PFSK-1 (cell line): ENCODE results near the gene EID2.

ENCODE experiments used
- FOXP2 ChIP-seq: optimal IDR thresholded peaks from 2 replicates; pipeline ENCODE3; 2011; ENCODE audit warnings: borderline replicate concordance, control low read depth, inconsistent platforms; ENCODE audit not compliant: insufficient read depth; ENCODE audit errors: extremely low read length, extremely low read depth
- POLR2AphosphoS5 ChIP-seq: IDR thresholded peaks from 2 replicates; pipeline ENCODE4 v1.6.1; 2012; ENCODE audit warnings: low read depth, mild to moderate bottlenecking, control low read depth, low read length, moderate library complexity
- SIN3A ChIP-seq: IDR thresholded peaks from 2 replicates; pipeline ENCODE4 v1.6.1; 2012; ENCODE audit warnings: mild to moderate bottlenecking, low read length, moderate library complexity, borderline replicate concordance; ENCODE audit not compliant: insufficient read depth
- TAF1 ChIP-seq: IDR thresholded peaks from 2 replicates; pipeline ENCODE4 v1.6.1; 2012; ENCODE audit warnings: low read length, control low read depth, borderline replicate concordance; ENCODE audit not compliant: insufficient read depth
- TF ChIP-seq, protein P1 (sequence below), 2 experiments: IDR thresholded peaks; 2 replicates each; pipeline versions ENCODE4 v1.6.1 to v1.8.0; 2011 to 2012; ENCODE audit warnings: low read depth in 2 of 2, low read length in 2 of 2, control low read depth in 1 of 2, inconsistent platforms in 1 of 2, mild to moderate bottlenecking in 1 of 2, moderate library complexity in 1 of 2; ENCODE audit not compliant: insufficient read depth in 1 of 2

EID2 gene

DNA sequence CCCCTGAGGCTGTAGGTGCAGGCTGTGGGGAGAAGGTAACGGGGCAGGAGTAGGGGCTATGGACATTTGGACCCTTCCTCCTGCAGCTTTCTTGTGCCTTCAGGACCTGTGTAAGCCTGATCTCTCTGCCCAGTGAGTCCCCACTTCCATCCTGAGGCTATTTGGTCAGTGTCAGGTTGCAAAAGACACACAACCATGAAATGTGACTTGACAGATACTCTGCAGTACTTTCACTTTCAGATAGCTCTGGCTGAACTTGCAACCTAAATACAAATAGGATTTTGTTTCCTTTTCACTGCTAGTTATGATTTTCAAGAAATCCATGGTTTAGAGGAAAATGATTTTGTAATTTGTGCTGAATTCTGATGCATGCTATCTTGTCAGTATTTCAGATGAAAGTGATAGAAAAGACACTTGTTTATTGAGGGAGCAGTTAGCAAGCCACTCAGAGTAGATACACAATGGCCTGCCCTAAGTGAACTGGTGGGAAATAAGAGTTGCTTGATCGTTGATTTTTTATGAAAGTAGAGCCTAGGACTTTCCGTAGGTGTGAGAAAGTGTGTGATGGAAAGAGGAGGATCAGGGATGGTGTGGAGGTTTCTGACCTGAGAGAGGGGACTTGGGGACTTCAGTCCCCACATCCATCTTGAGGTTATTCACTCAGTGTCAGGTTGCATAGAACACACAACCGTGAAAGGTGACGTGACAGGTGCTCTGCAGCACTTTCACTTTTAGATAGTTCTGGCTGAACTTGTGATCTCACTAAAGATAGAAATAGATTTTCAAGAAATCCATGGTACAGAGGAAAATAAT is 18.1 kb upstream of the EID2 start:
- TF ChIP-seq, protein P1, sequence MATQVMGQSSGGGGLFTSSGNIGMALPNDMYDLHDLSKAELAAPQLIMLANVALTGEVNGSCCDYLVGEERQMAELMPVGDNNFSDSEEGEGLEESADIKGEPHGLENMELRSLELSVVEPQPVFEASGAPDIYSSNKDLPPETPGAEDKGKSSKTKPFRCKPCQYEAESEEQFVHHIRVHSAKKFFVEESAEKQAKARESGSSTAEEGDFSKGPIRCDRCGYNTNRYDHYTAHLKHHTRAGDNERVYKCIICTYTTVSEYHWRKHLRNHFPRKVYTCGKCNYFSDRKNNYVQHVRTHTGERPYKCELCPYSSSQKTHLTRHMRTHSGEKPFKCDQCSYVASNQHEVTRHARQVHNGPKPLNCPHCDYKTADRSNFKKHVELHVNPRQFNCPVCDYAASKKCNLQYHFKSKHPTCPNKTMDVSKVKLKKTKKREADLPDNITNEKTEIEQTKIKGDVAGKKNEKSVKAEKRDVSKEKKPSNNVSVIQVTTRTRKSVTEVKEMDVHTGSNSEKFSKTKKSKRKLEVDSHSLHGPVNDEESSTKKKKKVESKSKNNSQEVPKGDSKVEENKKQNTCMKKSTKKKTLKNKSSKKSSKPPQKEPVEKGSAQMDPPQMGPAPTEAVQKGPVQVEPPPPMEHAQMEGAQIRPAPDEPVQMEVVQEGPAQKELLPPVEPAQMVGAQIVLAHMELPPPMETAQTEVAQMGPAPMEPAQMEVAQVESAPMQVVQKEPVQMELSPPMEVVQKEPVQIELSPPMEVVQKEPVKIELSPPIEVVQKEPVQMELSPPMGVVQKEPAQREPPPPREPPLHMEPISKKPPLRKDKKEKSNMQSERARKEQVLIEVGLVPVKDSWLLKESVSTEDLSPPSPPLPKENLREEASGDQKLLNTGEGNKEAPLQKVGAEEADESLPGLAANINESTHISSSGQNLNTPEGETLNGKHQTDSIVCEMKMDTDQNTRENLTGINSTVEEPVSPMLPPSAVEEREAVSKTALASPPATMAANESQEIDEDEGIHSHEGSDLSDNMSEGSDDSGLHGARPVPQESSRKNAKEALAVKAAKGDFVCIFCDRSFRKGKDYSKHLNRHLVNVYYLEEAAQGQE (IDR thresholded peaks at IDR 0.05; ENCODE audit: insufficient read depth in 1 of 2, low read depth in 2 of 2, low read length in 2 of 2): no peak

DNA sequence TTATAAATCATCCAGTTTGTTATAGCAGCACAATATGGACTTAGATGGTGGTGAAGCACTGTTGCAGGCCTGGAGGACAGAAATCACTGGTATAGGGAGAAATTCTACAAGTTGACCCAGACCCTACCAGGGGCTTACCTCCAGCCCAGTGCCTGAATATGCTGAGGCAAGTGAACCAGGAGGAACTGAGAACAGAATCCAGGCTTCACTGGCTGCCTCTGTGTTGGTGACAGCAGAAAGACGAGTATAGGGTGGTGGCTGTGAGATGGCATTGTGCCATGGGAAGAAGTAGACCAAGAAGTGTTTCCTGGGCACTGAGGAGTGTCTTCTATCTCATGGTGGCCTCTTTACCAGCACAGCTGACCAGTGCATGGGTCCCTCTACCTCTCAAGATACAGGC is 15.9 kb upstream of the EID2 start:
- TF ChIP-seq SIN3A: no peak
- TF ChIP-seq POLR2AphosphoS5: no peak
- no peak for TF ChIP-seq FOXP2
- TF ChIP-seq, protein P1 (IDR thresholded peaks at IDR 0.05; ENCODE audit: insufficient read depth in 1 of 2, low read depth in 2 of 2, low read length in 2 of 2): no peak
- TF ChIP-seq TAF1: no peak

DNA sequence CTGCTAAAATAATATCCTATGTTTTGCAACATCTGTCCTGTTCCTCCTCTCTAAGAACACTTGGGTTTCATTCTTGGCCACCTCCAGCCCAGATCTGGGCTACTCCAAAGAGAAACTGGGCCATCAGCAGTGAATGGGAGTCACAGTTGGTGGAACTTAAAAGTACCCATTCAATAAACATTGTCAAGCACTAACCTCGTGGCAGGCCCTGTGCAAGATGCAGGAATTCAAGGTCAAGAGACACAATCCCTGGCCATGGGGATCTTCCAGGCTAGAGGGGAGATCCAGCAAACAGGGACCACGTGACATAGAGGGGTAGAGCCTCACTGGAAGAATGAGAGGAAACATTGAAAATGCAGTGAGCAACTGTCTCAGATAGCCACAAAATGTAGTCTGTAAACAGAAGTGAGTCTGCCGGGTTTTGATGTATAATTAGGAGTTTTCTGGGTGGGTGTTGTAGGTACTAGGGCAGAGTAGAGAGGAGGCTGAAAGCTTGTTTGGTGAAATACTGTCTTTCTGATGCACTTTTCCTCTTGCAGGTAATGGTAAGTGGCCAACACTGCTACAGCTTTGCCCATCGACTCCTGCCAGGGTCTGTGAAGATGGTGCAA is 14.8 kb upstream of the EID2 start:
- TF ChIP-seq POLR2AphosphoS5: no peak
- no peak for TF ChIP-seq TAF1
- TF ChIP-seq, protein P1 (IDR thresholded peaks at IDR 0.05; ENCODE audit: insufficient read depth in 1 of 2, low read depth in 2 of 2, low read length in 2 of 2): no peak
- TF ChIP-seq FOXP2: no peak
- no peak for TF ChIP-seq SIN3A

DNA sequence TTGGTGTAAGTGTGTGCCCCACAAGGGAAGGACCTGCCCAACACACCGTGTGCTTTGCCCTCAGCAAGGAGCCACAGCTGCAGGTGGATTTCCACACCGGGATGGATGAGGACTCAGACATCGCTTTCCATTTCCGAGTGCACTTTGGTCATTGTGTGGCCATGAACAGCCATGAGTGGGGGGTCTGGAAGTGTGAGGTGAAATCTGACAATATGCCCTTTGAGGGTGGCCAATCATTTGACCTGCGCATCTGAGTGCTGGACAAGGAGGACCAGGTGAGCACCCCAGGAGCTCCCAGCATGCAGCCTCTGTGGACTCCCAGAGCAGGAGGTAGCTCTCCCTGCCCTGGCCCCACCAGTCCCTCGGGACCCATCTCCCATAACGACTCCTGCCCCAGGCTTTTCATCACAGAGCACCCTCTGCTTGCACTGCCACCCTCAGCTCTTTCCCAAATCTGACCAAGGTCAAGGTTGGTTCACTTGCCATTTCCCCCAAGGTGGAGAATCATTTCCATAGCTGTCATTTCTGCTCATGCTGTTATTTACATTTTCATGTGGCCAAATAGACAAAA is 13.2 kb upstream of the EID2 start:
- TF ChIP-seq FOXP2 (no peak), TAF1 (no peak), POLR2AphosphoS5 (no peak), SIN3A (no peak)
- TF ChIP-seq, protein P1 (IDR thresholded peaks at IDR 0.05; ENCODE audit: insufficient read depth in 1 of 2, low read depth in 2 of 2, low read length in 2 of 2): no peak
